GM10847 (cell line): ENCODE results near the gene GAL3ST2.

Experiments used
- POLR2A ChIP-seq: IDR thresholded peaks from 2 replicates; pipeline ENCODE4 v1.6.1; 2011; ENCODE audit not compliant: insufficient read length; ENCODE audit errors: extremely low read depth

Gene GAL3ST2

GRCh38 chr2:241760301-241760771, 16.3 kb upstream of the GAL3ST2 start:
- no peak for TF ChIP-seq POLR2A

GRCh38 chr2:241762321-241762932, 14.2 kb upstream of the GAL3ST2 start:
- no peak for TF ChIP-seq POLR2A

- TF ChIP-seq POLR2A: no peak
Measured at GRCh38 chr2:241762933-241763369, 13.7 kb upstream of the GAL3ST2 start.

GRCh38 chr2:241763551-241764274, 12.9 kb upstream of the GAL3ST2 start:
- no peak for TF ChIP-seq POLR2A

GRCh38 chr2:241764275-241765241, 12.1 kb upstream of the GAL3ST2 start:
- no peak for TF ChIP-seq POLR2A

GRCh38 chr2:241767464-241768250, 9.0 kb upstream of the GAL3ST2 start:
- TF ChIP-seq POLR2A: no peak

GRCh38 chr2:241768251-241768711, 8.3 kb upstream of the GAL3ST2 start:
- TF ChIP-seq POLR2A: no peak

GRCh38 chr2:241768850-241769249, 7.8 kb upstream of the GAL3ST2 start:
- TF ChIP-seq POLR2A: no peak

GRCh38 chr2:241769819-241770184, 6.8 kb upstream of the GAL3ST2 start:
- TF ChIP-seq POLR2A: no peak

GRCh38 chr2:241770185-241770935, 6.3 kb upstream of the GAL3ST2 start:
- no peak for TF ChIP-seq POLR2A

GRCh38 chr2:241770936-241771285, 5.7 kb upstream of the GAL3ST2 start:
- no peak for TF ChIP-seq POLR2A

- no peak for TF ChIP-seq POLR2A
Measured at GRCh38 chr2:241771286-241772062, 5.1 kb upstream of the GAL3ST2 start.

GRCh38 chr2:241772063-241772499, 4.5 kb upstream of the GAL3ST2 start:
- TF ChIP-seq POLR2A: no peak
